HepG2 (cell line): ENCODE results near the gene COMT. TPM values are rescaled to one million over a fixed set of nuclear protein-coding genes. Genes with fewer than 3 reads are reported as not detected.

ENCODE experiments used
- ATRX ChIP-seq: sonication (generic); formaldehyde crosslinking; IDR thresholded peaks from 2 replicates; pipeline ENCODE4 v1.4.0; 2020; ENCODE audit warnings: missing genetic modification reagents, borderline replicate concordance
- BRCA1 ChIP-seq: sonication (generic); formaldehyde crosslinking; IDR thresholded peaks from 2 replicates; pipeline ENCODE4 v1.4.0; 2020; ENCODE audit warnings: missing genetic modification reagents
- CBX2 ChIP-seq, 2 experiments: fragments of 200-600 bp in 1 of 2; sonication (generic); formaldehyde crosslinking in 1 of 2; IDR thresholded peaks; 2 replicates each; pipeline versions ENCODE4 v1.7.0 to v1.8.1; 2018 to 2022; ENCODE audit warnings: low read depth in 2 of 2, low read length in 1 of 2, mild to moderate bottlenecking in 1 of 2, missing genetic modification reagents in 1 of 2
- CTCF ChIP-seq: sonication (generic); formaldehyde crosslinking; IDR thresholded peaks from 2 replicates; pipeline ENCODE4 v1.5.0; 2020; ENCODE audit warnings: mild to moderate bottlenecking, missing genetic modification reagents, moderate library complexity
- SOX6 ChIP-seq, 2 experiments: fragments of 450-650 bp in 1 of 2; sonication (generic) in 1 of 2; formaldehyde crosslinking in 1 of 2; IDR thresholded peaks; 2 replicates each; pipeline versions ENCODE4 v1.4.0 to v1.6.1; 2017 to 2020; ENCODE audit warnings: antibody characterized with exemption in 1 of 2, mild to moderate bottlenecking in 1 of 2, missing genetic modification reagents in 1 of 2
- ZBTB46 ChIP-seq: sonication (generic); formaldehyde crosslinking; IDR thresholded peaks from 2 replicates; pipeline ENCODE4 v1.4.0; 2020; ENCODE audit warnings: mild to moderate bottlenecking, missing genetic modification reagents, borderline replicate concordance
- ZNF616 ChIP-seq: sonication (generic); formaldehyde crosslinking; IDR thresholded peaks from 2 replicates; pipeline ENCODE4 v1.5.0; 2020; ENCODE audit warnings: low read depth, mild to moderate bottlenecking, missing genetic modification reagents
- ZNF672 ChIP-seq: sonication (generic); formaldehyde crosslinking; IDR thresholded peaks from 2 replicates; pipeline ENCODE4 v1.8.1; 2022; ENCODE audit warnings: missing genetic modification reagents
- ZNF784 ChIP-seq: sonication (generic); formaldehyde crosslinking; IDR thresholded peaks from 2 replicates; pipeline ENCODE4 v1.5.1; 2020; ENCODE audit warnings: missing genetic modification reagents, mild to moderate bottlenecking, borderline replicate concordance
- polyA plus RNA-seq, 8 experiments: library from polyadenylated mRNA; depleted of rRNA in 3 of 8; stranded (reverse) in 7 of 8; unstranded in 1 of 8; fragments of >200 nt; fragmentation: Illumina TruSeq in 4 of 8; extraction: Trizol in 4 of 8; gene quantifications; 2 replicates each; pipeline versions ENCODE4 v1.2.1 to v1.2.3, GENCODE V29; 2011 to 2016; ENCODE audit warnings: low read depth in 4 of 8, missing spikeins in 1 of 8, mixed read lengths in 1 of 8; ENCODE audit not compliant: insufficient read depth in 1 of 8
- total RNA-seq, 5 experiments: library from RNA; depleted of rRNA; stranded (reverse); fragments of >200 nt; fragmentation: Illumina TruSeq; extraction: Trizol; gene quantifications; 2 replicates each; pipeline ENCODE4 v1.2.3, GENCODE V29; 2016; ENCODE audit warnings: low read depth in 1 of 5
- TF ChIP-seq, protein P1 (sequence below): sonication (generic); formaldehyde crosslinking; conservative IDR thresholded peaks from 2 replicates; pipeline ENCODE4 v1.8.0; 2022; ENCODE audit warnings: low read depth, missing genetic modification reagents
- TF ChIP-seq, protein P2 (sequence below): sonication (generic); formaldehyde crosslinking; IDR thresholded peaks from 2 replicates; pipeline ENCODE4; 2020; ENCODE audit warnings: missing genetic modification reagents, mild to moderate bottlenecking, borderline replicate concordance
- TF ChIP-seq, protein P3 (sequence below): sonication (generic); formaldehyde crosslinking; IDR thresholded peaks from 2 replicates; pipeline ENCODE4 v1.8.1; 2022; ENCODE audit warnings: low read depth, mild to moderate bottlenecking, missing genetic modification reagents

The COMT gene
- total and polyA plus RNA-seq, 2 of the 13 experiments (the other 11 are each of a cell fraction or from before 2014, with no cell fraction given), result 156 to 162 TPM

GRCh38 chr22:19971276-19972124, 29.9 kb downstream of the COMT start (continued):
- no peak for TF ChIP-seq ZBTB46 (CRISPR knock-in tag)
- no peak for TF ChIP-seq ZNF672 (CRISPR knock-in tag)
- no peak for TF ChIP-seq ZNF616 (CRISPR knock-in tag)
- TF ChIP-seq, protein P1, sequence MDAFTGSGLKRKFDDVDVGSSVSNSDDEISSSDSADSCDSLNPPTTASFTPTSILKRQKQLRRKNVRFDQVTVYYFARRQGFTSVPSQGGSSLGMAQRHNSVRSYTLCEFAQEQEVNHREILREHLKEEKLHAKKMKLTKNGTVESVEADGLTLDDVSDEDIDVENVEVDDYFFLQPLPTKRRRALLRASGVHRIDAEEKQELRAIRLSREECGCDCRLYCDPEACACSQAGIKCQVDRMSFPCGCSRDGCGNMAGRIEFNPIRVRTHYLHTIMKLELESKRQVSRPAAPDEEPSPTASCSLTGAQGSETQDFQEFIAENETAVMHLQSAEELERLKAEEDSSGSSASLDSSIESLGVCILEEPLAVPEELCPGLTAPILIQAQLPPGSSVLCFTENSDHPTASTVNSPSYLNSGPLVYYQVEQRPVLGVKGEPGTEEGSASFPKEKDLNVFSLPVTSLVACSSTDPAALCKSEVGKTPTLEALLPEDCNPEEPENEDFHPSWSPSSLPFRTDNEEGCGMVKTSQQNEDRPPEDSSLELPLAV (CRISPR knock-in tag), result no peak
- TF ChIP-seq SOX6 (IDR thresholded peaks at IDR 0.05), result no peak
- no peak for TF ChIP-seq SOX6 (CRISPR knock-in tag; IDR thresholded peaks at IDR 0.05)
- TF ChIP-seq, protein P2, sequence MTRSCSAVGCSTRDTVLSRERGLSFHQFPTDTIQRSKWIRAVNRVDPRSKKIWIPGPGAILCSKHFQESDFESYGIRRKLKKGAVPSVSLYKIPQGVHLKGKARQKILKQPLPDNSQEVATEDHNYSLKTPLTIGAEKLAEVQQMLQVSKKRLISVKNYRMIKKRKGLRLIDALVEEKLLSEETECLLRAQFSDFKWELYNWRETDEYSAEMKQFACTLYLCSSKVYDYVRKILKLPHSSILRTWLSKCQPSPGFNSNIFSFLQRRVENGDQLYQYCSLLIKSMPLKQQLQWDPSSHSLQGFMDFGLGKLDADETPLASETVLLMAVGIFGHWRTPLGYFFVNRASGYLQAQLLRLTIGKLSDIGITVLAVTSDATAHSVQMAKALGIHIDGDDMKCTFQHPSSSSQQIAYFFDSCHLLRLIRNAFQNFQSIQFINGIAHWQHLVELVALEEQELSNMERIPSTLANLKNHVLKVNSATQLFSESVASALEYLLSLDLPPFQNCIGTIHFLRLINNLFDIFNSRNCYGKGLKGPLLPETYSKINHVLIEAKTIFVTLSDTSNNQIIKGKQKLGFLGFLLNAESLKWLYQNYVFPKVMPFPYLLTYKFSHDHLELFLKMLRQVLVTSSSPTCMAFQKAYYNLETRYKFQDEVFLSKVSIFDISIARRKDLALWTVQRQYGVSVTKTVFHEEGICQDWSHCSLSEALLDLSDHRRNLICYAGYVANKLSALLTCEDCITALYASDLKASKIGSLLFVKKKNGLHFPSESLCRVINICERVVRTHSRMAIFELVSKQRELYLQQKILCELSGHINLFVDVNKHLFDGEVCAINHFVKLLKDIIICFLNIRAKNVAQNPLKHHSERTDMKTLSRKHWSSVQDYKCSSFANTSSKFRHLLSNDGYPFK (CRISPR knock-in tag), result peak; percentile 42
- TF ChIP-seq, protein P3, sequence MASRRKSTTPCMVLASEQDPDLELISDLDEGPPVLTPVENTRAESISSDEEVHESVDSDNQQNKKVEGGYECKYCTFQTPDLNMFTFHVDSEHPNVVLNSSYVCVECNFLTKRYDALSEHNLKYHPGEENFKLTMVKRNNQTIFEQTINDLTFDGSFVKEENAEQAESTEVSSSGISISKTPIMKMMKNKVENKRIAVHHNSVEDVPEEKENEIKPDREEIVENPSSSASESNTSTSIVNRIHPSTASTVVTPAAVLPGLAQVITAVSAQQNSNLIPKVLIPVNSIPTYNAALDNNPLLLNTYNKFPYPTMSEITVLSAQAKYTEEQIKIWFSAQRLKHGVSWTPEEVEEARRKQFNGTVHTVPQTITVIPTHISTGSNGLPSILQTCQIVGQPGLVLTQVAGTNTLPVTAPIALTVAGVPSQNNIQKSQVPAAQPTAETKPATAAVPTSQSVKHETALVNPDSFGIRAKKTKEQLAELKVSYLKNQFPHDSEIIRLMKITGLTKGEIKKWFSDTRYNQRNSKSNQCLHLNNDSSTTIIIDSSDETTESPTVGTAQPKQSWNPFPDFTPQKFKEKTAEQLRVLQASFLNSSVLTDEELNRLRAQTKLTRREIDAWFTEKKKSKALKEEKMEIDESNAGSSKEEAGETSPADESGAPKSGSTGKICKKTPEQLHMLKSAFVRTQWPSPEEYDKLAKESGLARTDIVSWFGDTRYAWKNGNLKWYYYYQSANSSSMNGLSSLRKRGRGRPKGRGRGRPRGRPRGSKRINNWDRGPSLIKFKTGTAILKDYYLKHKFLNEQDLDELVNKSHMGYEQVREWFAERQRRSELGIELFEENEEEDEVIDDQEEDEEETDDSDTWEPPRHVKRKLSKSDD (CRISPR knock-in tag), result no peak
- no peak for TF ChIP-seq CBX2 (IDR thresholded peaks at IDR 0.05; ENCODE audit: low read depth, low read length)
- peak; percentile 43; the same call in 1 of the 2 replicates for TF ChIP-seq CBX2 (CRISPR knock-in tag; IDR thresholded peaks at IDR 0.05; ENCODE audit: low read depth)
- TF ChIP-seq CTCF (CRISPR knock-in tag), result no peak
- no peak for TF ChIP-seq ZNF784 (CRISPR knock-in tag)
- no peak for TF ChIP-seq ATRX (CRISPR knock-in tag)
- TF ChIP-seq BRCA1 (CRISPR knock-in tag), result 0 out of 2 replicates have a peak, but pooled peaks have one; percentile 9
